PC-3 (cell line): ENCODE results near the gene SPTLC2. TPM values are rescaled to one million over a fixed set of nuclear protein-coding genes. Genes with fewer than 3 reads are reported as not detected.

Source experiments
- ATAC-seq: fragments of 200-7000 bp; cut with Tn5 transposase; 2 replicates; pipeline ENCODE4 v1.9.1; 2020; ENCODE audit warnings: mild to moderate bottlenecking, moderate library complexity
- BruUV-seq: library from RNA; stranded (reverse); fragments of 400-500 nt; replicated peaks from 2 replicates; lab custom pipeline; 2021; lab: Mats Ljungman, UMichigan
- CTCF ChIA-PET: fragments of 300-600 bp; sonication (Branson Sonifier 250); formaldehyde crosslinking; loops from one replicate; lab custom pipeline; 2022; ENCODE audit warnings: antibody characterized with exemption; lab: Charles Lee
- POLR2A ChIA-PET: fragments of 300-600 bp; sonication (Branson Sonifier 250); formaldehyde crosslinking; loops from one replicate; lab custom pipeline; 2022; ENCODE audit warnings: antibody characterized with exemption; ENCODE audit not compliant: unreplicated experiment; lab: Charles Lee
- DNase-seq: peaks from one replicate; pipeline ENCODE4 v3.0.0-alpha.2; 2015
- H2AFZ ChIP-seq: fragments of 300-600 bp; sonication (generic); 2 replicates; pipeline ENCODE4 v1.6.0; 2016; ENCODE audit warnings: antibody characterized with exemption, low read length
- H3F3A ChIP-seq: fragments of 300-600 bp; sonication (generic); one replicate; pipeline ENCODE4 v1.6.0; 2017; ENCODE audit warnings: antibody characterized with exemption, low read length, control low read depth, mild to moderate bottlenecking; ENCODE audit not compliant: unreplicated experiment
- H3K27ac ChIP-seq: fragments of 300-600 bp; sonication (generic); 2 replicates; pipeline ENCODE4 v1.5.1; 2016; ENCODE audit warnings: mild to moderate bottlenecking, low read length
- H3K27me3 ChIP-seq: fragments of 300-600 bp; sonication (generic); 2 replicates; pipeline ENCODE4 v1.6.1; 2016; ENCODE audit warnings: low read length, mixed read lengths
- H3K36me3 ChIP-seq: fragments of 300-600 bp; sonication (generic); 2 replicates; pipeline ENCODE4 v1.6.1; 2016; ENCODE audit warnings: low read depth, mixed run types, low read length, mixed read lengths
- H3K4me1 ChIP-seq: fragments of 300-600 bp; sonication (generic); 2 replicates; pipeline ENCODE4 v1.5.1; 2016; ENCODE audit warnings: low read length; ENCODE audit not compliant: insufficient read depth
- H3K4me2 ChIP-seq: fragments of 300-600 bp; sonication (generic); 2 replicates; pipeline ENCODE4 v1.6.0; 2016; ENCODE audit warnings: low read length
- H3K4me3 ChIP-seq: fragments of 300-600 bp; sonication (generic); 2 replicates; pipeline ENCODE4 v1.5.1; 2016; ENCODE audit warnings: mild to moderate bottlenecking, low read length, mixed read lengths
- H3K79me2 ChIP-seq: fragments of 300-600 bp; sonication (generic); 2 replicates; pipeline ENCODE4 v1.6.1; 2017; ENCODE audit warnings: low read length, mixed read lengths
- H3K9ac ChIP-seq: fragments of 300-600 bp; sonication (generic); 2 replicates; pipeline ENCODE4 v1.6.0; 2016; ENCODE audit warnings: mild to moderate bottlenecking, low read length
- H3K9me2 ChIP-seq: fragments of 300-600 bp; sonication (generic); replicated peaks from 2 replicates; pipeline ENCODE4 v1.6.1; 2016; ENCODE audit warnings: mixed run types, low read length, mixed read lengths
- H3K9me3 ChIP-seq: fragments of 300-600 bp; sonication (generic); 2 replicates; pipeline ENCODE4 v1.6.1; 2016; ENCODE audit warnings: low read length, mixed read lengths
- H4K20me1 ChIP-seq: fragments of 300-600 bp; sonication (generic); 2 replicates; pipeline ENCODE4 v1.6.1; 2016; ENCODE audit warnings: low read length, mixed read lengths
- EZH2 ChIP-seq: fragments of 300-600 bp; sonication (generic); IDR thresholded peaks from one replicate; pipeline ENCODE4 v1.6.1; 2017; ENCODE audit warnings: antibody characterized with exemption, mild to moderate bottlenecking, low read length; ENCODE audit not compliant: unreplicated experiment
- EZH2phosphoT487 ChIP-seq: fragments of 300-600 bp; sonication (generic); IDR thresholded peaks from 2 replicates; pipeline ENCODE4 v1.6.1; 2018; ENCODE audit warnings: mild to moderate bottlenecking, antibody characterized with exemption, low read length, borderline replicate concordance
- intact Hi-C: fragments of 100-400 bp; cut with micrococcal nuclease; formaldehyde crosslinking; loops from 2 replicates; pipeline ENCODE4 v1.9.0; 2023
- total RNA-seq: library from RNA; depleted of rRNA; stranded (reverse); fragments of >200 nt; gene quantifications from 2 replicates; pipeline ENCODE4 v1.2.3, GENCODE V29; 2014
- TF ChIP-seq, protein P1 (sequence below): fragments of 300-600 bp; sonication (generic); conservative IDR thresholded peaks from 2 replicates; pipeline ENCODE4 v1.5.1; 2017; ENCODE audit warnings: antibody characterized with exemption, low read depth, mild to moderate bottlenecking, low read length

The SPTLC2 gene
- total RNA-seq, 1 experiment from 2014 or later: 27.6 TPM

DNA sequence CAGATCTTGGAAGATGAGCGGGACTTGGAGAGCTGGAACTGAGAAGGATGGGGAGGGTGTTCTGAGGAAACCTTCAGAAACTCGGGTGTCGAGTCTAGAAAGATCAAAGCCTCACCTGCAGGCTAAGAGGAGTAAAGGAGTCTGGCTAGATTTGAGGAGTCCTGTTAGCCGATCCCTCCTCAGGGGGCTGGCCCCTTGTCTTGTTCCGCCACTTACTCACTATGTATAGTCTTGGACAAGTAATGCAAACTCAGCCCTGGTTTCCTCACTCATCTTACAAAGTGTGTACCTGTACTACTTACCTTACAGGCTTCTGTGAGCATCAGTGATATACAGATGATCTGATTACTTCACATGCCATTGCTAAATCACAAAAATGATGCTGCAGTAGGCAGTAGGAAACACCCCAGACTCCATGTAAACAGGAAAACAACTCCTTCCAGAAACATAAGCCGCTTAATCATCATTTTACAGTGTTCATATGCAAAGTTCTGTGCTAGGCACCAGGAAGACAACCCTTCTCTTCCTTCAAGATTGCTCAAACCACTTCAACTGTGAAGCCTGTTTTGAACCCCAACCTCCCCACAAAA, 2.0 kb upstream of the SPTLC2 start:
- Histone ChIP-seq H3F3A (no peaks in the 10 kb centered on the region), H3K79me2 (peaks cover 29% of the 10 kb centered on the region), H3K4me1 (peaks cover 22% of the 10 kb centered on the region), H3K4me2 (no peak overlapping the region), H3K27me3 (no peaks in the 10 kb centered on the region), H3K4me3 (no peak overlapping the region), H3K9ac (no peak overlapping the region), H3K36me3 (no peaks in the 10 kb centered on the region), H3K27ac (no peak overlapping the region), H3K9me3 (no peaks in the 10 kb centered on the region), H4K20me1 (peaks cover 10% of the 10 kb centered on the region), H3K9me2 (no peaks in the 10 kb centered on the region), H2AFZ (no peak overlapping the region)
- TF ChIP-seq EZH2phosphoT487 (no peak), EZH2 (no peak)
- TF ChIP-seq, protein P1, sequence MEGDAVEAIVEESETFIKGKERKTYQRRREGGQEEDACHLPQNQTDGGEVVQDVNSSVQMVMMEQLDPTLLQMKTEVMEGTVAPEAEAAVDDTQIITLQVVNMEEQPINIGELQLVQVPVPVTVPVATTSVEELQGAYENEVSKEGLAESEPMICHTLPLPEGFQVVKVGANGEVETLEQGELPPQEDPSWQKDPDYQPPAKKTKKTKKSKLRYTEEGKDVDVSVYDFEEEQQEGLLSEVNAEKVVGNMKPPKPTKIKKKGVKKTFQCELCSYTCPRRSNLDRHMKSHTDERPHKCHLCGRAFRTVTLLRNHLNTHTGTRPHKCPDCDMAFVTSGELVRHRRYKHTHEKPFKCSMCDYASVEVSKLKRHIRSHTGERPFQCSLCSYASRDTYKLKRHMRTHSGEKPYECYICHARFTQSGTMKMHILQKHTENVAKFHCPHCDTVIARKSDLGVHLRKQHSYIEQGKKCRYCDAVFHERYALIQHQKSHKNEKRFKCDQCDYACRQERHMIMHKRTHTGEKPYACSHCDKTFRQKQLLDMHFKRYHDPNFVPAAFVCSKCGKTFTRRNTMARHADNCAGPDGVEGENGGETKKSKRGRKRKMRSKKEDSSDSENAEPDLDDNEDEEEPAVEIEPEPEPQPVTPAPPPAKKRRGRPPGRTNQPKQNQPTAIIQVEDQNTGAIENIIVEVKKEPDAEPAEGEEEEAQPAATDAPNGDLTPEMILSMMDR: no peak
- DNase-seq (no peak), ATAC-seq (no peak)
- ChIA-PET POLR2A (no interaction called here), CTCF (no interaction called here)
- BruUV-seq: no TSS peak
- intact Hi-C loops: loop anchor here (5.0 kb wide), 1 partner anchor 161 kb away; the partner anchor contains the start of genes AHSA1 and VIPAS39

DNA sequence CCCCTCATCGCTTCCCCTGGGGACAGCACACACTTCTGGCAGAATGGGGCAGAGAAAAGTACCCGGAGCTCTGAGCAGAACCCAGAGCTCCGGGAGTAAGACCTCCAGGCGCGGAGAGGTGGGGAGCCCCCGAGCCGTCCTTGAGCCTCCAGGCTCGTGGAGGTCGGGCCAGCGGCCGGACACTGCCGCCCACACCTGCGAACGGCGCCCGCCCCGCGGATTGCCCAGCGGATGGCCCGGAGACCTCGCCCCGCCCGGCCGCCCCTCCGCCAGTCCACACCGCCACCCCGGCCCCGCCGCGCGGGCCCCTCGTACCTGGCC, 344 bp downstream of the SPTLC2 start:
- Histone ChIP-seq H3K27me3 (no peaks in the 10 kb centered on the region), H2AFZ (peak overlapping the region; percentile 56; the same call in 1 of the 2 replicates), H3K4me3 (peak overlapping the region; percentile 97), H3F3A (no peaks in the 10 kb centered on the region), H3K27ac (peak overlapping the region; percentile 45), H3K4me1 (peaks cover 28% of the 10 kb centered on the region), H3K9me3 (no peaks in the 10 kb centered on the region), H3K79me2 (peaks cover 53% of the 10 kb centered on the region), H4K20me1 (peaks cover 20% of the 10 kb centered on the region), H3K9me2 (no peaks in the 10 kb centered on the region), H3K36me3 (no peaks in the 10 kb centered on the region), H3K4me2 (peak overlapping the region; percentile 95), H3K9ac (peak overlapping the region; percentile 85)
- DNase-seq (no peak), ATAC-seq (peak; percentile 7)
- no peak for TF ChIP-seq EZH2phosphoT487
- TF ChIP-seq, protein P1: no peak
- no peak for TF ChIP-seq EZH2
- ChIA-PET CTCF (no interaction called here), POLR2A (no interaction called here)
- intact Hi-C loops: loop anchor here (5.0 kb wide), 1 partner anchor 159 kb away; the partner anchor contains the start of genes AHSA1 and VIPAS39
- BruUV-seq: no TSS peak
